Measurements from ENCODE around the gene PAPPA.
A peak's percentile ranks its signal among the peaks of the same experiment; 100 is the strongest.

PAPPA gene

GRCh38 chr9:116232424-116233159, 79.0 kb downstream of the PAPPA start:
- DNase-seq (ENCODE audit: low spot score), result no peak

DNA sequence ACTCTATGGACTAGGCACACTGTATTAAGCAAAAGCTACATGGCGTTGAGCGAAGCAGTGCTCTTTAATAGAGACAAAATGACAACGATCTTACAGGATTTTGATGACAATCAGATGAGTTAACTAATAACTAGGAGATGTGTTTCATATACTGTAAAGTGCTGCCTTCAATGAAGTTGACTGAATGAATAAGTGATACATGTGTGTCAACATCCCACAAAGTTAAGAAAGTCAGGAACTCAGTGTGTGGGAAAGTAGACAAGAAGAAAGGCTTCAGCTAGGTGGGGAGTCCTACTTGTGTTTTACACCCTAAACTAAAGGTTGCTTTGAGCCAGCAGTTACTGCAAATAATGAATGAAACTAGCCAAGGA, 79.6 kb downstream of the PAPPA start:
- no peak for DNase-seq (ENCODE audit: low spot score)

GRCh38 chr9:116234081-116234480, 80.5 kb downstream of the PAPPA start:
- peak; percentile 28 for DNase-seq (ENCODE audit: low spot score)

GRCh38 chr9:116236979-116237378, 83.4 kb downstream of the PAPPA start:
- no peak for DNase-seq (ENCODE audit: low spot score)

DNA sequence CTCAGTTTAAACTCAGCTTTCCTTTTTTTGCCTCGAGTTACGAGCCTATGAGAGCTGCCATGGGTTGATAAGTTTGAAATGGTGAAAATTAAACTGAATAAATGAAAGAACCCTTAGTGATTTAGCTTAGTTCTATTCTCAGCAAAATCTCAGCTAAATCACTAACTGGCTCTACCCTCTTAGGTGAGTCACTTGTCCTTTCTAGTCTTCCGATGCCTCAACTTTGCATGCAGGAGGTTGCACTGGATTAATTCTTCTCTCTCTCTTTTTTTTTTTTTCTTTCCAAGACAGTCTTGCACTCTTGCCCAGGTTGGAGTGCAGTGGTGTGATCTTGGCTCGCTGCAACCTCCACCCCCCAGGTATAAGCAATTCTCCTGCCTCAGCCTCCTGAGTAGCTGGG, 83.9 kb downstream of the PAPPA start:
- DNase-seq (ENCODE audit: low spot score), result no peak

- no peak for DNase-seq (ENCODE audit: low spot score)
Observed at GRCh38 chr9:116238225-116238624, 84.6 kb downstream of the PAPPA start.

- DNase-seq (ENCODE audit: low spot score), result peak; percentile 32
Observed at GRCh38 chr9:116238776-116239340, 85.3 kb downstream of the PAPPA start.

- no peak for DNase-seq (ENCODE audit: low spot score)
Observed at GRCh38 chr9:116243708-116244107, 90.1 kb downstream of the PAPPA start.

GRCh38 chr9:116247284-116247683, 93.7 kb downstream of the PAPPA start:
- no peak for DNase-seq (ENCODE audit: low spot score)

GRCh38 chr9:116247791-116248374, 94.3 kb downstream of the PAPPA start:
- DNase-seq (ENCODE audit: low spot score), result no peak

GRCh38 chr9:116250891-116251290, 97.3 kb downstream of the PAPPA start:
- DNase-seq (ENCODE audit: low spot score), result no peak

GRCh38 chr9:116251366-116251765, 97.8 kb downstream of the PAPPA start:
- DNase-seq (ENCODE audit: low spot score), result no peak

- DNase-seq (ENCODE audit: low spot score), result no peak
Observed at GRCh38 chr9:116260531-116260930, 106.9 kb downstream of the PAPPA start.

DNA sequence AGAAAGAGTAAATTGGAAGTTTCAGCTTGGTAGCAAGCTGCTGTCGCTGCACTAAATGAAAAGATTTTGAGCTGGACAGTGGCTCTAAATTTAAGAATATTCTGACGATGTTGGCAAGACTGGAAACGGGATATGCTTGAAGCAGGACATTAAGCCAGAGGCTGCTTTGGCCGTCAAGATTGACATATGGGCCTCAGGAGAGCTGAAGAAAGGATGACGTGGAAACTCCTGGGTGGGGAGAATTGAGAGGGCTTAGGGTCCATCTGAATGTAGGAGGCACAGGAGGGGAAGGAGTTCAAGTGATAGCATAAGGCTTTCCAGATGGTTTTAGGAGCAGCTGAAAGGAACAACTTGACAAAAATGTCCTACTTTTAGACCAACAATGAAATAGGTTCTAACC, 108.9 kb downstream of the PAPPA start:
- no peak for DNase-seq (ENCODE audit: low spot score)

DNA sequence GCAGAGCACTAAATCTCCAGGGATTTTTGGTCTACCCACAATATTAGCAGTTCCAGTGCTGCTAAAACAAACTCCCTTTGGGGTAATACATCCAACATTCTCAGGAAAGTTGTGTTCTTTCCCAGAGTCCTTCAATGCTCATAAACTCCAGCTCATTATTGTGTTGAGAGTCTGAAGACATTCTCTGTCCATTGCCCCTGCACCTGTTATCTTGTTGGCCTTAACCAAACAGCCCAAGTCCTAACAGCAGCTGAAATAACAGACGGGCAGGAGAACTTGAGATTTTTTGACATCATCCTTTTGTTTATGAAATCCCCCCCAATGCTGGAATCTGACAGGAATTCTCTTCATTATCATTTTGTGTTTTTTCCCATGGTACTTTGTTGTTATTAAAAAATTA, 110.8 kb downstream of the PAPPA start:
- DNase-seq (ENCODE audit: low spot score), result no peak

- no peak for DNase-seq (ENCODE audit: low spot score)
Observed at GRCh38 chr9:116267021-116267420, 113.4 kb downstream of the PAPPA start.

- DNase-seq (ENCODE audit: low spot score), result no peak
Observed at GRCh38 chr9:116269250-116269649, 115.7 kb downstream of the PAPPA start.

DNA sequence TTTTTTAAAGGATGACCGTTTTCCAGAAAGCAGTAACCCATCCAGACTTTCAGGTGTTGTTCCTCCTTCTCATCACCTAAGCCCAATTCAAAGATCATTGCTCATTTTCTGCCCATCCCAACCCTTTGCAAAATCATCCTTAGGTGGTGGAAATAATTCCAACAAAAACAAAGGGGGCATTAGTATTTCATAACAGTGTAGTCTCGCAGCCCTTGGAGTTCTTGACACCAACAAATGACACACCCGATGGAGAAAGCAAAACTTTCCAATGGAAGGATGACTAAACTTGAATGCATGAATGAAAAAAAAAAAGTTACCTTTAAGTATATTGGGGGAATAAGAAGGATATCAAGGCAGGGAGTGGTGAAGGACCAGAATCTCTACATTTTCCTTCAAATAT, 117.0 kb downstream of the PAPPA start:
- DNase-seq (ENCODE audit: low spot score), result no peak

- DNase-seq (ENCODE audit: low spot score), result no peak
Observed at GRCh38 chr9:116271340-116271739, 117.7 kb downstream of the PAPPA start.

GRCh38 chr9:116271991-116272390, 118.4 kb downstream of the PAPPA start:
- no peak for DNase-seq (ENCODE audit: low spot score)

GRCh38 chr9:116274293-116274692, 120.7 kb downstream of the PAPPA start:
- DNase-seq (ENCODE audit: low spot score), result peak; percentile 63

- DNase-seq (ENCODE audit: low spot score), result peak; percentile 78
Observed at GRCh38 chr9:116275418-116276195, 122.0 kb downstream of the PAPPA start.

- no peak for DNase-seq (ENCODE audit: low spot score)
Observed at GRCh38 chr9:116276196-116276493, 122.6 kb downstream of the PAPPA start.

All from COLO829 (cell line).